HG02938 (cell line): Measurements from ENCODE around the gene SUPT20H.
A peak's percentile ranks its signal among the peaks of the same experiment; 100 is the strongest.
"Not testable (repeated sequence)": the region's sequence is repeated elsewhere in the genome, so short reads cannot be mapped to it uniquely, and the experiment has no call there.

Experiments
- ATAC-seq: cut with Tn5 transposase; IDR thresholded peaks from one replicate; pipeline ENCODE4 v1.9.1; 2021; ENCODE audit warnings: mild to moderate bottlenecking, moderate library complexity; ENCODE audit not compliant: unreplicated experiment

Gene SUPT20H

DNA sequence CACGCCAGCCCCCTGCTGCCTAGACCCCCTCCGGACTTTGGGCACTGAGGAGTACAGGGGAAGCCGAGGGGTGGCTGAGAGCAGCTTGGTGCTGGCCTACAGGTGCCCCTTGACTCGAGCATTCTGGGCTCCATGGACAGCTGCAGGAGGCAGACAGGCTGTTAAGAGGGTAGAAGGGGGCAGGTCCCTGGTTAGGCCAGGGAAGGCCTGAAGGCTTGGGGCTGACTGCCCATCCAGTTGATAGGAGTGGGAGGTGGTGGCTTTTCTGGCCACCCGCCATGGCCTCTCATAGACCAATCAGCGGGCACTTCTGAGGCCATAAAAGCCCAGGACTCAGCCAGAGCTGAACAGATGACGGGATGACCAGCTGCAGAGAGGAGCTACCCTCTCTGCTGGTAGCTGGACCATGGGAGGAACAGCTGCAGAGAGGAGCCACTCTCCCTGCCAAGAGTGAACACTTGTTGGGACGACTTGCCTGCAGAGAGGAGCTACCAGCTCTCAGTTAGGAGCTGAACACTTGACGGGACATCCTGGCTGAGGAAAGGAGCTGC, 10.7 kb upstream of the SUPT20H start:
- ATAC-seq = no peak

DNA sequence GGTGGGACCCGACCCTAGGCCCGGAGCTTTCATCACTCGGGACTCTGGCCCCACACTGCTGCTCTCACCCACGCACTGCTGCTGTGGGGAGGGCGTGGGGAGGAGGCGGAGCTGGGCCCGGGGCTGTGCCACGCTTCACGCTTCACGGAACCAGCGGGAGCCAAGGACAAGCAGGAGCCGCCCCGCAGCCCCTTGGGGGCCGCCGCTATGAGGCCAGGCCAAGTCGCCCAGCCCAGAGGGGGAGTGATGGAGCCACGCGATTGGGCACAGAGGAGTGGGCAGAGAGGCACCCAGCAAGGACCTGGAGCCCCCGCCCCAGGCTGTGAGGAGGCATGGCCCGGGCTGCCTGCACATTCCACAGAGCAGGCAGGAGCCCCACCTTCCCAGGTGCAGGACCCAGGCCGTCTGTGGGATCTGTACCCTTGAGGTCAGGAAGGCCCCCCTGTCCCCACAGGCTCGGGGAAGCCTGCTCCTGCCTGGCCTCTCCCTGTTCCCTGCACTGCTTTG, 10.2 kb upstream of the SUPT20H start:
- no peak for ATAC-seq

DNA sequence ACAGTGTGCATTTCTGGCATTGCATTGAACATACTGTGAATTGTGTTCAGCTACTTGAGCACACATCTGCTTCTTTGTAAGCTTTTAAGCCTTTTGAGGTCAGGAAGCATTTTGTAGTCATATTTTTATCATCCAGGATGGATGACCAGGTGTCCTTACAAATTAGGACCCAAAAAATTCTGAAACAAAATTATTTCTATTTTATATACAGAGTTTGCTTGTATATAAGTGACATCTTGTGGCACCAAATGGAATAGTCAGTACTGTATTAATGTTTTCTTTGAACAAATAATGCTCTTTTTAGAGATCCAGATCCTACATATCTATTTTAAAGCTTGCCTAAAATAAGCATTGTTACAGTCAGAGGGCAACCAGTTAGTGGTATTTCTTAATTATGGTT, 9.5 kb upstream of the SUPT20H start:
- no peak for ATAC-seq

DNA sequence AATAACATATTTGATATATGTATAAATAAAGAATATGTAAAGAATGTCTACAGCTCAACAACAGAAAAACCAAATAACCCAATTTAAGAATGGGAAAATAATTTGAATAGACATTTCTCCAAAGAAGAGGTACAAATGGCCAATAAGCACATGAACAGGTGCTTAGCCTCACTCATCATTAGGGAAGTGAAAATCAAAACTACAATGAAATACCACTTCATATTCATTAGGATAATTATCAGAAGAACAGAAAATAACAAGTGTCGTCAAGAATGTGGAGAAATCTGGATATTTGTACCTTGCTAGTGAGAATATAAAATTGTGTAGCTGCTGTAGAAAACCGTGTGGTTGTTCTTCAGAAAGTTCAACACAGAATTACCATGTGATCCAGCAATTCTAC, 8.4 kb upstream of the SUPT20H start:
- no peak for ATAC-seq

DNA sequence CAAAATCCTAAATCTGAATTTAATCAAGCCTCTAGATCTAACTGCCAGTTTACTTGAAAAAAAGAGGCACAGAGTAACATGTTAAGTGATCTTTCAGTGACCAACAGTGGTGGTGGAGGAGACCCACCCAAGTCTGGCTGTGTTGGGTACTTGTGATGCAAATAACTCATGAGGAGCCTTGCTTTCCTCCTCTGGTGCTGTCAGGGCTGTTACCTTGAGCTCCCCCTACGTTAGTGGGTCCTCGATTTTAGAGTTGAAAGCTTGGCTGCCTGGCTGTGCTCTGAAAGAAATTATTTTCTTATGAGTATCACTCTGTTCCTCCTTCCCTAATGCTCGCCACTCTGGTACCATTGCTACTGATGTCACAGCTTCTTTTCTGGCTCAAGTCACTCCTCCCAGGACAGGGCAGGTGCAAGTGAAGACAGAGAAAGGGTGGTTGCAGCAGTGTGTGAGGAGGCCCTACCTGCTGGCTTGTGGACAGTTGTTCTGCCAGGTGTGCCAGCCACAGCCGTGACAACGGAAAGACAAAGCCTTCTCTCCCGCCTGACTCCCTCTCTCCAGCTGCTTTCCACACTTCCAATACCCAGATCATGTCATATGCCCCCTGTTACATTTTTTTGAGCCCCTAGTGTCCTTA, 6.5 kb upstream of the SUPT20H start:
- ATAC-seq = no peak

DNA sequence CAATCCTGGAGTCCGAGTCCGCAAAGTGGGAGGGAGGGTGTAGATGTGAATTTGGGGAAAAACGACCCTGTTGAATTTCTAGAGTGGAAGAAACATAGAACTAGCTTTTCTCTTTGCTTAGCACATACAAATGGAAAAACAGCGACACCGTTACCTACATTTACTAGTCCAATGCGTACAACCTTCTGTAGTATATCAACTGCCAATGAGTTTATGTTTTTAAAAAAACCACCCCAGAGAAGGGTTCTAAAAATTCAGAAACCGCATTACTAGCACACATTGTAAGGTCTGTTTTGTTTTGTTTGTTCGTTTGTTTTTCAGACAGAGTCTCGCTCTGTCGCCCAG, 332 bp upstream of the SUPT20H start:
- ATAC-seq = peak; percentile 31

DNA sequence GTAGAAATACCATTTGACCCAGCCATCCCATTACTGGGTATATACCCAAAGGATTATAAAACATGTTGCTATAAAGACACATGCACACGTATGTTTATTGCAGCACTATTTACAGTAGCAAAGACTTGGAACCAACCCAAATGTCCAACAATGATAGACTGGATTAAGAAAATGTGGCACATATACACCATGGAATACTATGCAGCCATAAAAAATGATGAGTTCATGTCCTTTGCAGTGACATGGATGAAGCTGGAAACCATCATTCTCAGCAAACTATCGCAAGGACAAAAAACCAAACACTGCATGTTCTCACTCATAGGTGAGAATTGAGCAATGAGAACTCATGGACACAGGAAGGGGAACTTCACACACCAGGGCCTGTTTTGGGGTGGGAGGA, 3.3 kb downstream of the SUPT20H start:
- not testable (repeated sequence) for ATAC-seq

DNA sequence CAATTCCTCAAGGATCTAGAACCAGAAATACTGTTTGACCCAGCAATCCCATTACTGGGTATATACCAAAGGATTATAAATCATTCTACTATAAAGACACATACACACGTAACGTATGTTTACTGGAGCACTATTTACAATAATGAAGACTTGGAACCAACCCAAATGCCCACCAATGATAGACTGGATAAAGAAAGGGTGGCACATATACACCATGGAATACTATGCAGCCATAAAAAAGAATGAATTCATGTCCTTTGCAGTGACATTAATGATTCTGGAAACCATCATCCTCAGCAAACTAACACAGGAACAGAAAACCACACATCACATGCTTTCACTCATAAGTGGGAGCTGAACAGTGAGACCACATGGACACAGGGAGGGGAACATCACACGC, 6.4 kb downstream of the SUPT20H start:
- ATAC-seq = not testable (repeated sequence)

DNA sequence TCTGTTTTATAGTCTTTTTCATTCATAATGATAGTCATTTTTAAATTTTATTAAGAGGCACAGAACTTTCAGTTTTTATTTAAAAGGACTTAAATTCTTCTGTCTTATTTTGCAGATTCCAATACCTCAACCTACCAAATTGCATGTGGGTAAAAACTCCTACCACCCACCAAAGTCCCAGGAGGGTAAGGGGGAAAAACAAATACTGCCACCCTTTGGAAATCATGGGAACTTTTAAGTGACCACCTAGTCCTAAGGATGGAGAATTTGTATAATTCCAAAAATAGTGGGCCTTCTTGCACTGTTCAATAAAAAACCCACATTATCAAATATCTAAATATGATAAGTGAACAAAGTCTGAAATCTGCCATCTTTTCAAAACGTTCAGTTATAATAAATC, 9.7 kb downstream of the SUPT20H start:
- no peak for ATAC-seq

DNA sequence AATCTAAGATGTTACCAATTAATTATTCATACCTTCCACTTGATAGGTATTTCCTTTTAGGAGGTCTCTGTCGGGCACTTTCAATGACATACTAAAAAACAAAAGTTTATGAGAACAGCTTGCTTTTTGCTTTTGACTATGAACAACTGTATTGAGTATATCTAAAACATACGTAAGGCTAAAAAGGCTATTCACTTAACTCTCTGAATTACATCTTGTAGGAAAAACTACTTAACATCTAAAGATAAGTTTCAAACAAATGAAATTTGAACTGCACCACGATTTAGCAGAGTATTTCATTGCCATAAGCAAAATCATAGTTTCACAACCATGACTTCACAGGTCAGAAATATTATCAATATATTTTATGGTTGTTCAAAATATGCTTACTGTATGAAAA, 11.6 kb downstream of the SUPT20H start:
- ATAC-seq = no peak

DNA sequence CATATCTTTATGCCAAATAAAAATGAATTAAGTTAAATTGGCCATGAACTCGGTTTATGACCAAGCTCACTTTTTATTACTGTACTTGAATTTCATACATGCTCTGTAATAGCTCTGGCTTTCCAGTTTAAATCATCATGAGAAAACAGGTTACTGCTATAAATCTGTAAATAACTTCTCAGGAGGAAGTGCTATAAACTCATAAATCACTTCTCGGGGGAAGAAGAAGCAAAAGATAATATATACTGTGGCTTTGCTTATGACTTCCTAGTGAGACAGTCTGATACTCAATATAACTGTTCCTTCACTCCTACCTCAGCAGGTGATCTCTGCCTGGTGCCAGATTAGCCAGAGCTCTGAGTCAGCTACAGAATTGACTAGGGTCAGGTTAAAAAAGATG, 12.5 kb downstream of the SUPT20H start:
- no peak for ATAC-seq

DNA sequence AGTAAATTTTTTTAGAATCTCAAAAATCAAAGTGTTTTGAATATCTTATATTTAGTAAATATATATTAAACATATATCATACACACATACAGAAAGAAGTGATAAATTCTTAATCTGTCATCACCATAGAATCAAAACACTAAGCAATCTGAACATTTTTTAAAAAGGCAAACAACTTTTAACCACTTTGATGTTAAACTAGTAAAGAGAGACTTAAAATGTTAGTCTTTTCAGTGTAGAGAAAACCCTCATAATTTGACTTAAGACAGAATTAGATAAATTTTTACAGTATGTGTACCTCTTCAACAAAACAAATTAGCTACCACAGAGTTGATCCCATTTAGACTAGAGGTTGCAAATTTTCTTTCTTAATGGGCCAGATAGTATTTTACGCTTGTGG, 13.4 kb downstream of the SUPT20H start:
- ATAC-seq = no peak

DNA sequence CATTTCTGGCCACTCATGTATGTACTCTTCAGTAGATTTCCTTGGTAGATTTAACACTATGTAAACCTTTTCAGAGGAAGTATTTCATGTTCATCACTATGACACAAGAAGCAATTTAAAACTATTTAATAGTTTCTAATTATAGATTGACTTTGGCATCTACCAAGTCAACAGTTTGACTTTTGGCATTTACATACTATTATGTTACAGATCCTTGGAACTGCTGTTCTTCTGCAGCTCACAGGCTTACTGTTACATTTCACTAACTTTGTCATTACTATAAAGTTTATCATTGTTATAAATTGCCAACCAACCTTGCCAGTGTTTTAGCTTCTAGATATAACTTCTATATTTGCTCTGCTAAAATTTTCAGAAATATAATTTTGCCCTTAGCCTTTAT, 18.7 kb downstream of the SUPT20H start:
- no peak for ATAC-seq

DNA sequence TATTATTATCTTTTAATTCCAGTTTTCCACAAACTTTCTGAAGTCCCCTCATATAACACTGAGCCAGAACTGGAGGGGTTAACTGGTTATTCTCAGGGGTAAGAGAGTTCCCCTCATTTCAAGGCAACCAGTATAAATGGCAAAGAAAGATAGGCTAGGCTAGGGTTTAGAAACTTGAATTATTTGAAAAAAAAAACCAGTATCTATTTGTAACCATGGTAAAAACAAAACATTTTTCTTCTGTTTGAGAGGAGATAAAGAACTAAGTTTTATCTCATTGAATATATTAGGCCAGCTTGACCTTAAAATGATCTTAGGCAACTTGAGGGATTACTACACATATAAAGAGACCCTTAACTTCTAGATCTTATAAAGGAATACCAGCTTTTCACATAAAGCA, 19.6 kb downstream of the SUPT20H start:
- no peak for ATAC-seq

DNA sequence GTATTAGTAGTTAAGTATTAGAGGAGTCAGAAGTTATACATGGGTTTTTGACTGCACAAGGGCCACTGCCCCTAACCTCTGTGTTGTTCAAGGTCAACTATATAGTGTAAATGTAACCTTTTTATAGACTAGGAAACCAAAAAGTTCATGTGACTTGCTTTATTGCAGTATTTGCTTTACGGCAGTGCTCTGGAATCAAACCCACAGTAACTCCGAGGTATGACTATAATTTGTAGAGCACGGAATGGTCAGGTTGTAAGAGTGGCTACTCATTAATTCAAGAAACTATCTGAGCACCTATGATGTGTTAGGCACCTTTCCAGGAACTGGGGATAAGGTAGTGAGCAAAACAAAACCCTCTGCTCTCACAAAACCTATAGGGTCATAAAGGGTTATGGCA, 22.2 kb downstream of the SUPT20H start:
- no peak for ATAC-seq

DNA sequence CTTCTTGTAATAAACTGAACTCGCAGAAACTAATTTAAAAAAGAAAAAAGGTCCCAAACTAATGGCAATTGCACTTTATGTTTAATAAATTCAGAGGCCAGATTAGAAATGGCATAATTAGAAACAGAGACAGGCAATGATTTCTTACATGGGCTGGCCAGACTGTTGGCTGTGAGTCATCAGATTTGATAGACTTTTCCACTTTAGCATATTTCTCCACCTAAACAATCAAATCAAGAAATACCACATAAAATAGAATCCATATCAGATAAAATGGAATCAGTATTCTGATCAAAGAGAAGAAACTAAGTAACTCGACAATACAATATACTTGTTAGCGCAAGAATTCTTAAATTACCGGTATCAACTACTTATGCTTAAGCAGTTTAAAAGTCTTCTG, 29.9 kb downstream of the SUPT20H start:
- ATAC-seq = no peak

DNA sequence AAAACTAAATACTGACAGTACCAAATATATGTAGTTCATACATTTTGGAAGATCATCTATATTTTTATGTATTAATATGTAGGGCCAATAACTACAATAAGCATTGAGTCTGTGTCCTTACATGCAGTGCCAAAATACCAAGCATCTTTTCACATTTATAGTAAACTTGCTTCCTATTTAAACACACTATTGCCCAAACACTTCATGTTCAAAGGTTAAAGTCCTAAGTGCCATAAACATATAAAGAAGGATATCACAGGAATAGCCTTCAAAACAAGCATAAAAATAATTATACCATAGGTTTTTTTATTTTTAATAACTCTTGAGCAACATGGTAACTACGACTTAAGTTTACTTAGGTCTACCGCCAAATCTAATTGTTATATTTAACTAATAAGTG, 31.8 kb downstream of the SUPT20H start:
- no peak for ATAC-seq

DNA sequence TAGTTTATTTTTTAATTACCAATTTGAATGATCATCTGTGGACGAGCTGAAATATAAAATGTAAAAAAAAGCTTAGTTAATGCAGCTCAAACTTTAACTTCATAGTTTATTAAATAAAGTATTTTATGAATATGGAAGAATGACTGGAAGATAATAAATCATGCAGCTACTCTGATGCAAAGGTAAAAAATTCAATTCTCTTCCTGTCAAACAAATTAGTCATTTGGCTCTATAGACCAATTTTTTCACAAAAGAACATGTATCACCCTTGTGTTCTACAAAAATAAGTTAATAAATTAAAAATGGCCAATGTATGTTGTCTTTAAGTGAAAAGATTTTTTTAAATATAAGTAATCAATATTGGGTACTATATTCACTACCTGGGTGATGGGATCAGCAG, 32.7 kb downstream of the SUPT20H start:
- ATAC-seq = no peak

DNA sequence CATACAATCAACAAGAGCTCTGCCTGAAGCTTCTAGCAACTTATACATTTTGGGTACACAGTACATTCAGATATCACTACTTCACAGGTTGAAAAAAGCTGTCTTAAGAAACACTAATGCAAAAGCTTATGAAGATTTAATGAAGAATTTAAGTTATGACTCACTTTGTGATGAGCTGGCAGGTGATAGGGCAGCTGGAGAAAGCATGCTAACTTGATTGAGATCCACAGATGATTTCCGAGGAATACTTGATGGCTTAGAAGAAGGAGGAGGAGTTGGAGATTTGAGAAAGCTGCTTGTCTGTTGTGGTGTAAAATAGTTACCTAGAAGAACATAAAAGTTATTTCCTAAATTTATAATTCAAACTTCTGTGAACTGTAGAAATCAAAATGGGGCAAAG, 35.6 kb downstream of the SUPT20H start:
- no peak for ATAC-seq

DNA sequence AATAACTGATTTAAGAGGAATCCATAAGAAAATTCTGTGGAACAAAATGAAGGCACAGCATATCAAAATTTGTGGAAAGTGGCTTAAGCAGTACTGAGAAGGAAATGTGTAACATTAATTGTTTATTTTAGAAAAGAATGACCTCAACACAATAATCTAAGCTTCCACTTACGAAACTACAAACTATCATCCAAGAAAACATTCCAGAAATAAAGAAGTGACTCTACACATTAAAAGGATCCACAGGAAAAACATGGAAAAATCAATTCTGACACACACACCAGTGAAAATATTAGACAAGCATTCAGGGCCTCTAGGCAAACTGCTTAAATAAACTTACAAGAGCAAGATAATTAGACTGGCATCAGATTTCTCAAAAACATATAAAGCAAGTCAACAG, 44.9 kb downstream of the SUPT20H start:
- ATAC-seq = no peak

DNA sequence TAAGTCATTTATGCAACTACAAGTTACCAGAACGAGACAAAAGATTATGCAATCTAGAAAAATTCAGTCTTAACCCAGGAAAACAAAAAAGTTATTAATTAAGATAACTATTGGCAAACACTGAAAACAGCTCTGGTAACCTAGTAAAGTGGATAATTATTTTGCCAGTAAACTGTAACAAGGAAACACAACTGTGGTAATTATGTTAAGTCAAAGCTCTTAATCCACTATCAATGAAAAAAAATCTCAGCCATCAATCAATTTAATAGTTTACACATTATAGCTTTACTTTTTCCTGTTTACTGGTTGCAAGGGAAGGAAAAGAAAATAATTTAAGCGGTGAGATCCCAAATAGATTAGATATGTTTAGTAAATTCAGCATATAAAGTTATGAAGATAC, 47.7 kb downstream of the SUPT20H start:
- ATAC-seq = no peak

DNA sequence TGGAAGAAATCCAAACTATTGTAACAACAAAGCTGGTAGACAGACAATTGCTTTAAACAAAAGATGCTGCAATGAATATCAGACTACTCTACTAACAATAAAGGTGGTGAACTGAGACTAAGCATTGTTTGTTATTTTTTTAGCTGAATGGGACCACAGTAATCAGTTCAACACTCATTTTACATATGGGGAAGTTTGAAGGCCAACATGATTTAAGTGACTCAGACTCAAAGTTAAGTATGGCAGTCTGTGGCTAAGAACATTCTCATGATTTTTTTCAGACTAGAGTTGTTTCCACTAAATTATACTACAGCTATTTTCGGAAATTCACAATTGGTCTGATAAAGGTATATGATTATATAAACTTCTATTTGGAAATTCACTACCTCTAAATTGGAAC, 48.5 kb downstream of the SUPT20H start:
- ATAC-seq = no peak

DNA sequence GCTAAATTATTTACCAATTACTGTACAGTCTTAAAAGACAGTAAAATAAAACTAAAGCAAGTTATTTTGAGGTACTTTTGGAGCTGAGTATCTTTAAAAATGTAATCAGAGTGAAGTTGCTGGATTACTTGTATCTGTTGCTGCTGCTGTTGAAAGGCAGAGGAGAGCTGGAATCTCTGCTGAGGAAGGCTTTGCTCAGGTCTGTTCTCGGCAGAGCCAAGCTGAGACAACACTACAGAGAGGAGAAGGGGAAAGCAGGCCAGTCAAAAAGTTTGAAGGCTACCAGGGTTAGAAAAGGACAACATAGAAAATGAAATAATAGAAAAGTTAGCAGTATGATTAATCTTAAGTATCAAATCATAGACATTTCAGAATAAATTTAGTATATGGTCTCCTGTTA, 49.1 kb downstream of the SUPT20H start:
- ATAC-seq = no peak
